HG02973 (cell line): Measurements from ENCODE around the gene PHF3.

Experiments used
- ATAC-seq: cut with Tn5 transposase; IDR thresholded peaks from one replicate; pipeline ENCODE4 v1.9.1; 2021; ENCODE audit warnings: moderate library complexity; ENCODE audit not compliant: unreplicated experiment

The PHF3 gene

DNA sequence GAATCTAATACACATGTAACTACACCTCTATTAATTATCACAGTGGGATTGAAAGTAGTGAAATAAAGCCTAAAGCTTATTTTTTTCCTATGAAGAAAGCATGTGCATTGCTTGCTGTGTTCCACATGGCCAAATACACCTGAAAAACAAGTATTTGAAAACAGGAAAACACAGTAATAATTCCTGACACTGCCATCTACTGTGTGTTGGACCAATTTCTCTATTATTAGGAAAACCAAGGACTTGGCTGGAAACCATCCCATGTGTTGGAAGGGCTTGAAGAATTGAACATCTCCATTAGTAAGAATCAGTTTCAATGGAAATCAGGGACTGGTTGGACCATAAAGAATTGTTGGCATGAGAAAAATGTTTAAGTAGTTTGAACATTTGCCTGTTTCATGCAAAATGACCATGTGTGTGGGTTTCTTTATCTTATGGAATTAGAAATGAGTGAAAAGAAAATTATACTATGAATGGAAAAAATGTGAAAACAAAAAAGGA is 124.1 kb downstream of the PHF3 start:
- ATAC-seq, result no peak

DNA sequence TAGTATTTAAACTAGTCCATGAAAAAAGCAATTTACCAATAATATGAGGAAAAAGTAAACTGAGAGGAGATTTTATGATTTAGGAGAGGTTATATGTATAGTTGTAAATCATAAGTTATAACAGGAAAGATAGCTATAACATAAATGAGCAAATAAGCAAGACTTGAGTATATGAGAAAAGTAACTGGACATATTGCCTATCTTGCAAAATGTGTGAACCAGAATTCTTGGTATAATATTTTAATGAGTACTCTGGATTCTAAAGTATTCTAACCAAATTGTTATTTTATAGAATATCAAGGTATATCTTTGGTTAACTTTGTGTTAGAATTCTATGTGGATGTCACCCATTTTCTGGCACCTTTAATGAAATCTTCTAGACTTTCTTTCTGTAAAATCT is 124.6 kb downstream of the PHF3 start:
- no peak for ATAC-seq

GRCh38 chr6:63764318-63764916 is 128.8 kb downstream of the PHF3 start:
- ATAC-seq, result no peak
